Iris pigment epithelial cell (primary cell): ENCODE data around the gene GLIPR1L1.
"Not testable (repeated sequence)": the region's sequence is repeated elsewhere in the genome, so short reads cannot be mapped to it uniquely, and the experiment has no call there.

Experiments used
- DNase-seq: peaks from one replicate; pipeline ENCODE4 v3.0.0-alpha.2; 2011; ENCODE audit warnings: low read depth

The GLIPR1L1 gene, protein sequence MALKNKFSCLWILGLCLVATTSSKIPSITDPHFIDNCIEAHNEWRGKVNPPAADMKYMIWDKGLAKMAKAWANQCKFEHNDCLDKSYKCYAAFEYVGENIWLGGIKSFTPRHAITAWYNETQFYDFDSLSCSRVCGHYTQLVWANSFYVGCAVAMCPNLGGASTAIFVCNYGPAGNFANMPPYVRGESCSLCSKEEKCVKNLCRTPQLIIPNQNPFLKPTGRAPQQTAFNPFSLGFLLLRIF

DNA sequence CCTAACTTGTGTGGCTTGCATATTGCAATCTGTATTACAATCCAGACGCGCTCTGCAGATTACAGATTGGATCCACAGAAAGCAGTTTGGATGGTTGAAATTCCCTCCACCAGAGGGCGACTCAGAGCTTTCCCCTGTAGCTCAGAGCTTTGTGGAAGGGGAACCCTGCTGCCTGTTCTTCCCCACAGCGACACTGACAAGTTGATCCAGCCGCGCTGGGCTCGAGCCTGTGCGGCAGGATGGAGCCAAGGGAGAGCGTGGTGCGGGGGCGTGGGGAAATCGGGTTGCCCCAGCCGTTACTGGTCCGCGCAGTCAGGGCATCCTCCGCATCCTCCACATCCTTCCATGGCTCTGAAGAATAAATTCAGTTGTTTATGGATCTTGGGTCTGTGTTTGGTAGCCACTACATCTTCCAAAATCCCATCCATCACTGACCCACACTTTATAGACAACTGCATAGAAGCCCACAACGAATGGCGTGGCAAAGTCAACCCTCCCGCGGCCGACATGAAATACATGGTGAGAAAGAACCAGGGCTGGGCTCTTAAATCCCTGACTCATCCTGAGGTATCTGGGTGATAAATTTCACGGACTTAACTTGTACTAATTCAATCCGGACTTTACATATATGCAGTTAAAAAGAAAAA lies at the start of gene GLIPR1L1:
Gene GLIPR1L1 (plus strand): TSS at position 287 of the 647 bp plus-strand sequence. CDS start 59 bp downstream, at position 346.
- DNase-seq, result peak; percentile 85

- DNase-seq, result no peak
These were observed 45.6 kb upstream of the GLIPR1L1 start for GRCh38 chr12:75288860-75289259.

GRCh38 chr12:75289753-75290152 lies 44.7 kb upstream of the GLIPR1L1 start:
- peak; percentile 29 for DNase-seq

DNA sequence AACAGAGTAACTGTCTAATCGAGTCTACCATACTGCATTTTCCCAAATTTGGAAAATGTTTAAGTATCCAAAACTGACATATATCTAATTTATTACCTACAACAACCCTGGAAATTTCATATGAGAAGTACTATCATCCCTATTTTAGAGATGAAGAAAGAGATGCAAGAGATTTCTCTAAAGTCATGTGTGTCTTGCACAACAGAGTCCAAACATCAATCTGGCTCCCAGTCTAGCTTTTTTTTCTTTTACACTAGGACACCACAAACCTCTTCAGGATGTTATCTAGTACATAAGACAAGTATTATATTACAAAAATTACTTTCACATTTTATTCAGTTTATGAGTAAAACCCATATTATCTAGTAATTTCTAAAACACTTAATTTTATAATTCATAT lies 43.5 kb upstream of the GLIPR1L1 start:
- no peak for DNase-seq

GRCh38 chr12:75294336-75294735 lies 40.1 kb upstream of the GLIPR1L1 start:
- DNase-seq, result no peak

DNA sequence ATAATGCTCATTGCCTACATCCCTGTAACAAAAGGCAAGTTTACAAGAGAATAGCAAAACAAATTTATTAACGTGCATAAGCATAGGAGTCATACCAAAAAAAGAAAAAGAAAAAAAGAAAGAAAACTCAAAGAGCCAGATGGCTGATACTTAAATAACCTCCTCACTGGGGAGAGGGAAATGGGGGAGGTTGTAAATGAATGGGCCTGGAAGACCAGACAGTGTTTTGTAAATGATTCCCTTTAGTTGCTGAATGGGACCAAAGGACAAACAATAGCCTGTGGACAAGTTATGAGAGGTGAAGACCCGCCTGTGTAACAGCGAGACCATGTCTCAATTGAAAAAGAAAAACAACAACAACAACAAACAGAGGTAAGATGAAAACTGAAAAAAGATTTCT lies 39.7 kb upstream of the GLIPR1L1 start:
- DNase-seq, result no peak

- no peak for DNase-seq
These were observed 32.2 kb upstream of the GLIPR1L1 start for GRCh38 chr12:75302225-75302624.

GRCh38 chr12:75302781-75303180 lies 31.7 kb upstream of the GLIPR1L1 start:
- no peak for DNase-seq

DNA sequence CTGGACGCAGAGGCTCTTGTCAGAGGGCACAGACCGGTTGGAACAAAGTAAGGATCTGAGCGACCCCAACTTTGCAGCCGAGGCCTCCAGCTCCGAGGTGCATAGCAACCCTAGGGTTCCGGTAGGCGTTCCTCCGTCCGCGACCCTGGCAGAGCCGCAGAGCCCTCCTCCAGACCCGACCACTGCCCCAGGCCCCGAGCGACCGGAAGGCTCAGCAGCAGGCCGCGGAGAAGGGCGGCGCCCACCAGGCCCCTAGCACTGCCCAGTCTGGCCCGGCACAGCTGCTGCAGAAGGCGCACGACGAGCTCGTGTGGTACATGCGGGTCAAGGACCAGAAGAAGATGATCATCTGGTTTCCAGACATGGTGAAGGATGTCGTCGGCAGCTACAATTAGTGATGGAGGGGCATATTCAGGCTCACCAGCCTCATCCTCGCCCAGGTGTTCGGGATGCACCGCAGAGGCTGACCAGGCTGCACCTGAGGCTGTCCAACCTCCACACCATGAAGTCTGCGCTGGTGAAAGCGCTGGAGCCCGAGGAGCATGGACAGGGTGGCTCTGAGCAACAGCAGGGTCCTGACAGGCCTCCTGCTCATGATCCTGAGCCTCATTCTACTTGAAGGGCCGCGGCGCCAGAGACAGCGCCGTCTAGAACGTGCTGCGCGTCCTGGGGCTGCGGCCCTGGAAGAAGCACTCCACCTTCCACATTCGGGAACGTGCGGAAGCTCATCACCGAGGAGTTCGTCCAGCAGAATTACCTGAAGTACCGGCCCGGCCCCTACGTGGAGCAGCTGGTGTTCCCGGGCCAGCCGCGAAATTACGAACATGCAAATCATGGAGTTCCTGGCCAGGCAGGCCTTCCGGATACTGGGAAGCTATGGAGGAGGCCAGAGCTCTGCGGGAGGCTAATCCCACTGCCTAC lies 28.8 kb upstream of the GLIPR1L1 start:
- DNase-seq, result no peak

DNA sequence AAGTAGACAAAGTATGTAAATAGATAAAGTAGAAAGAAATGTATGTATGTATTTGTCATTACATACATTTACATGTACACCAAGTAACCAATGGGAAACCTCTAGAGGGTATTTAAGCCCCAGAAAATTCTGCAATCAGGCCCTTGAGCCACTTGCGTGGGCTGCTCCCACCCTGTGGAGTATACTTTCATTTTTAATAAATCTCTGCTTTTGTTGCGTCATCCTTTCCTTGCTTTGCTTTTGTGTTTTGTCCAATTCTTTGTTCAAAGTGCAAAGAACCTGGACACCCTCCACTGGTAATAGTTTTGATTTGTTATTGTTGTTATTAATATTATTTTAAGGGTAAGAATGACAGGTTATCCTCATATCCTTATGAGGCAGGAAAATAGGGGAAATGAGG lies 26.2 kb upstream of the GLIPR1L1 start:
- DNase-seq, result no peak

DNA sequence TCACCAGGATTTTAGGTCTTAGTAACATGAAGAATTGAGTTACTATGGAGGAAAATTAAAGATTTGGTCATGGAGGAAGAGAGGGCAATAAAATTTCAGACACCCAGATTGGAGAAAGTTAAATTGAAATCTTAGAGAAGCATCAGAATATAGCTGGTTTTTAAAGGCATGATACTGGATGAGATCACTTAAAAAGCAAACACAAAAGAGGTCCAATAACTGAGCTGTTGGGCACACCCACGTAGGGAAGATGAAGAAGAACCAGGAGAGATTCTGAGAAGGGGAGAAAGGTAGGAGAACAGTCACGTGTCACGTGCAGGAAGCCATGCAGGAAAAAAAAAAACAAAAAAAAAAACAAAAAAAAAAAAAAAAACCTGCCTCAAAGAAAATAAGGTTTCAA lies 23.1 kb upstream of the GLIPR1L1 start:
- DNase-seq, result no peak

GRCh38 chr12:75315518-75315917 lies 19.0 kb upstream of the GLIPR1L1 start:
- DNase-seq, result peak; percentile 78

DNA sequence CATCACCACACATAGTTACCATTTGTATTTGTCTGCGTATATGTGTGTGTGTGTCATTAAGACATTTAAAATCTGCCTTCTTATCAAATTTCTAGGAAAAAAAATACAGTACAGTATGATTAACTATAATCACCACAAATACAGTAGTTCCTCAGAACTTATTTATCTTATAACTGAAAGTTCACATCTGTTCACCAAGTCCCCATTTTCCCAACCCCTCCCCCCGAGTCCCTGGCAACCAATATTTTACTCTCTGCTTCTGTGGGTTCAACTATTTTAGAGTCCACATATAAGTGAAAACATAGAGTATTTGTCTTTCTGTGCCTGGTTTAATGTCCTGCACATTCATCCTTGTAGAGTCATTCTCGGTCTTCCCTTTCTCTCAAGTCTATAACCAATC lies 16.7 kb upstream of the GLIPR1L1 start:
- no peak for DNase-seq

DNA sequence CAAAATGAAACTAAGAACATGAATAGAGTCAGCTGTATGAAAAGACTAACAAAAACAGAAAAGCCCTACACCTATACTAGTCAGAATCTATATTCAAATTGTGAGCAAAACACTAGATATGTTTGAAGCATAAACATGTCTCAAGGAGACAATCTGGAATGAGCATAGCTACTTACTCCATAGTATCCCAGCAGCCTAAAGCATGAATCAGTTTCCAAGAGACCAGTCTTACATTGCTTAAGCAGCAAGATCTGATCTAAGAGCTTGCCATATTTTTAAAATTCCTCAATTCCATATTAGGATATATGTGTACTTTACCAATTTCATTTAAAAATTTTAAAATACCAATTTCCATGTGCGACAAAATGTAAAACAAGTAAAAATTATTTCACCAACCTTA lies 12.0 kb upstream of the GLIPR1L1 start:
- peak; percentile 86 for DNase-seq

GRCh38 chr12:75323663-75324062 lies 10.8 kb upstream of the GLIPR1L1 start:
- DNase-seq, result peak; percentile 20

DNA sequence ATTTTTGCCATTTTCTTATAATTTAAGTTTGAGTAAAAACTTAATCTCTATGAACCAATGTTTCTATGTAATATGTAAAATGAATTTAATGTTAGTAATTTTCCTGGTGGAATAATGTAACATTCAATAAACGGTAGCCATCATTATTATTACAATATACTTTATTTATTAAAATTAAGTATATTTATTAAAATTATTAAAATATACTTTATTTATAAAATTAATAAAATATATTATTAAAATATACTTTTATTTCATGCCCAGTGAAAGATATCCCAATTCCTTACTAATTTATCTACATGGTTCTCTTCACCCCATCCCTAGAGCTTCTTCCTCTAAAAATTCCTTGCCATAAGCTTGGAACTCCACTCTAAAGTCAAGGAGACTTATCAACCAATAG lies 6.8 kb upstream of the GLIPR1L1 start:
- no peak for DNase-seq

DNA sequence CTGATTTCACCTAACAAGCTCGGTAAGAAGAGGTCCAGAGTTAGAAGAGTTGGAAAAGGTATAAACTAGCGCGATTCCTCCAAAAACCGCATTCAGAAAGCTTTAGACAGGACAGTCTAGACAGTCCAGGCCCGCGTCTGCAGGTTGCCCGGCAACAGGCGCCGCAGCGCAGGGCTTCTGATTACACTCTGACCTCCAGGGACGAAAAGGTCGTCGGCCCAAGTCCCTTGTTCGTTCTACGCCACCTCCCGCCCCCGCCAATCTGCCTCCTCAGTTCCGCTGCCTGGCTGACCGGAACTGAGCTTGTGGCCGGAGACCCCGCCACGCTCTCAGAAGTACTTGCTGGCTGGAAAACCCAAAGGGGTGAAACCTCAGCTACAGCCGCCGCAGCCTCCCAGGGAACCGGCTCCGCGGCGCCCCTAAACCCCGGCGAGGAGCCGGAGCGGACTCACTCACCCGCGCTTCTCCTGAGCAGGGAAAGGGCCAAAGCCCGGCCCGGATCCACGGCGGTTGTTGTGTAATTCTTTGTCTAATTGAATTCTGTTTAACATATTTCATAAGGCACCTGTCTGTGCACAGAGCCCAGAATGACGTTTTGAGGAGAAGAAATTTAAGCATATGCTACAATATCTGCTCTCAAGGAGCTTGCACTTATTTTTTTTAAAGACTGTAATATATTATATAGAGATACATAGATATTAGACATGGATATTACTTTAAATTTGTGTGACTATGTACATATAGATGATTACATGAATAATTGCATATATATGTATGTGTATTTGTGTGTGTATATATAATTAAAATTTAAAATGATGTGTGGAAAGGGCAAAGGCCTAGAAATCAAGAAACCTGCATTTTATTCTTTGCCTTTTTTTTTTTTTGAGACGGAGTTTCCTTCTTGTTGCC lies 4.3 kb upstream of the GLIPR1L1 start, which contains the start of gene CAPS2:
Gene CAPS2 (minus strand): TSS at position 407 of the 909 bp plus-strand sequence. CDS start 3,826 bp downstream, outside the sequence.
- peak; percentile 94 for DNase-seq

- DNase-seq, result no peak
These were observed 3.4 kb downstream of the GLIPR1L1 start for GRCh38 chr12:75337905-75338304.

DNA sequence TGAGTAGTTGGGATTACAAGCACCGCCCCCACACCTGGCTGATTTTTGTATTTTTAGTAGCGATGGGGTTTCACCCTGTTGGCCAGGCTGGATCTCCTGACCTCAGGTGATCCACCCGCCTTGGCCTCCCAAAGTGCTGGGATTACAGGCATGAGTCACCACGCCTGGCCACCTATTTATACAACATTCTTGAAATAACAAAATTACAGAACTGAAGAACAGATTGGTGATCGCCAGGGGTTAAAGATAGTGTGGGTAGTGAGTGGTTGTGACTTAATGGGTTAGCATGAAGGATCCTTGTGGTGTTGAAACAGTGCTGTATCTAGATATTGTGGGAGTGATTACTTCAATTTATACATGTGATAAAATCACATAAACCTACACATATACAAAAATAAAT lies 7.4 kb downstream of the GLIPR1L1 start:
- peak; percentile 50 for DNase-seq

DNA sequence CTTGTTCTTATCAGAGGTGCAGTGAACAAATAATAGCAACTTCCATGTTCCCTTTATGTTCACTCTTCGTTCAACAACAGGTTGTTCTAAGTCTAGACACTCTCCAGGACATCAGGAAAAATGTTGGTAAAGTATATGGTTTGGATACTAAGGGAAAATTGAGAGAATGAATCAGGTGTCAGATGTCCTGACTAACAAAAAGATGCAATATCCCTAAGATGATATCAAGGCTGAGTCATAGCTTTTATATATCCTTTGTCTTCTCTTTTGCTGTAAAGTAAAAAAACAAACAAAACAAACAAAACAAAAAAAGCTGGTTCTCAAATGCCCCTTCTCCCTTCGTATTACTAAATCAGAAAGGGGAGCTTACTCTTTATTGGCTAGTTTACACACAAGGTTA lies 11.1 kb downstream of the GLIPR1L1 start:
- DNase-seq, result peak; percentile 14

DNA sequence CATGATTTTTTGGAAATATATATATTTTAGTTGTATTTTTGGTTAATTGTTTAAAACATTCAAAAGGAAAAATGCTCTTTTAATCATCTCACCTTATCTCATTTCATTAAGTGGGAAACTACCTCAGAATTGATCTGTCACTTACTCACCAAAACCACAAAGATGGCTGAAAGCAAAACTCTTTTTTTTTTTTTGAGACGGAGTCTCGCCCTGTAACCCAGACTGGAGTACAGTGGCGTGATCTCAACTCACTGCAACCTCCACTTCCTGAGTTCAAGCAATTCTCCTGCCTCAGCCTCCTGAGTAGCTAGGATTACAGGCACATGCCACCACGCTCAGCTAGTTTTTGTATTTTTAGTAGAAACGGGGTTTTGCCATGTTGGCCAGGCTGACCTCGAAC lies 11.7 kb downstream of the GLIPR1L1 start:
- DNase-seq, result not testable (repeated sequence)

DNA sequence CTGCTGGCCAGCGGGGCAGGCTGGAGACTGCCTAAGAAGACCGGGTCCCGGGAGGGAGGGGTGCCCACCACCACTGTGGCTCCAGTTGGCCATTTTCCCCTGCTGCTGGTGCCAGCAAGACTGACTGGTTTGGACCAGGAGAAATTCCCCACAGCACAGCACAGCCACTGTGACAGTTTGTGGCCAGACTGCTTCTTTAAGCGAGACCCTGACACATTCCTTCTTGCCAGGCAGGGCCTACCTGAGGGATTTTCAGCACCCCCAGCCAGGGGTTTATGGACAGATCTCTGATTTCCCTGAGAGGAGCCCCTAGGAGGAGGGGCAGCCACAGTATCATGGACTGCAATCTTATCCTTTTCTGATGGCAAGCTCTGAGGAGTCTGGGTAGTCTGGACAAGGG lies 15.5 kb downstream of the GLIPR1L1 start:
- no peak for DNase-seq
